Spleen (tissue), 7 donors: ENCODE results near the gene DCBLD2.

Source experiments
- POLR2A ChIP-seq, 3 donors: fragments of 450-650 bp; IDR thresholded peaks; one replicate each; pipeline ENCODE4 v1.5.1; 2017; ENCODE audit warnings: antibody characterized with exemption in 3 of 3, mild to moderate bottlenecking in 1 of 3
- POLR2AphosphoS5 ChIP-seq, 3 donors: sonication (generic); formaldehyde crosslinking; IDR thresholded peaks; one replicate each; pipeline ENCODE4 v1.5.1; 2017; ENCODE audit warnings: antibody characterized with exemption in 3 of 3
- TF ChIP-seq, protein P1 (sequence below), 11 experiments: fragments of 200-600 bp in 7 of 11; fragments of 450-650 bp in 4 of 11; sonication (generic) in 4 of 11; IDR thresholded peaks in 8 of 11; conservative IDR thresholded peaks in 3 of 11; 1 replicate in 7 of 11; 2 replicates in 4 of 11; pipeline versions ENCODE4 v1.4.0 to v1.8.0; 2016 to 2021; ENCODE audit warnings: antibody characterized with exemption in 11 of 11, inconsistent platforms in 4 of 11, mild to moderate bottlenecking in 1 of 11
- donor health status: DM: no; HTN: no; CAD: no; lungs with moderate emphysema.
- donor health status: DM: no; HTN: no; CAD: no.
- donor health status: DM: no; HTN: no; CAD: no.

DNA sequence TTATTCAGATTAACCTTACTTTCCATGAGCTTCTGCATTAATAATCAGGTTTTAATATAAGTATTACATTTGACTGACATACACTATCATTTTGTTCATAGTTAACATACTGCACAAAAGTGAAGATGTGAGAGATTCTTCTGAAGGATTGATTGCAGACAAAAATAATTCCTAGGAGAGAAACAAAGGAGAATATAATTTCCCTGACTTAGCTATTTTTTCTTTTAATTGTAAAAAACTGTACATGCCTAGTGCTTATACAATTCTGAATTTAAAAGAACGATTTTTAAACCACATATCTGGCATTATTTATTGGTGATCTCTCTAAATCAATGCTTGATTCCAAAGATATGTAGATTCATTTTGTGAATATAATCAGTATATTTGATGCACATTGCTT, 11.0 kb upstream of the DCBLD2 start:
- TF ChIP-seq, protein P1, sequence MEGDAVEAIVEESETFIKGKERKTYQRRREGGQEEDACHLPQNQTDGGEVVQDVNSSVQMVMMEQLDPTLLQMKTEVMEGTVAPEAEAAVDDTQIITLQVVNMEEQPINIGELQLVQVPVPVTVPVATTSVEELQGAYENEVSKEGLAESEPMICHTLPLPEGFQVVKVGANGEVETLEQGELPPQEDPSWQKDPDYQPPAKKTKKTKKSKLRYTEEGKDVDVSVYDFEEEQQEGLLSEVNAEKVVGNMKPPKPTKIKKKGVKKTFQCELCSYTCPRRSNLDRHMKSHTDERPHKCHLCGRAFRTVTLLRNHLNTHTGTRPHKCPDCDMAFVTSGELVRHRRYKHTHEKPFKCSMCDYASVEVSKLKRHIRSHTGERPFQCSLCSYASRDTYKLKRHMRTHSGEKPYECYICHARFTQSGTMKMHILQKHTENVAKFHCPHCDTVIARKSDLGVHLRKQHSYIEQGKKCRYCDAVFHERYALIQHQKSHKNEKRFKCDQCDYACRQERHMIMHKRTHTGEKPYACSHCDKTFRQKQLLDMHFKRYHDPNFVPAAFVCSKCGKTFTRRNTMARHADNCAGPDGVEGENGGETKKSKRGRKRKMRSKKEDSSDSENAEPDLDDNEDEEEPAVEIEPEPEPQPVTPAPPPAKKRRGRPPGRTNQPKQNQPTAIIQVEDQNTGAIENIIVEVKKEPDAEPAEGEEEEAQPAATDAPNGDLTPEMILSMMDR (IDR thresholded peaks at IDR 0.05 in 8 of 11, conservative IDR thresholded peaks at IDR 0.05 in 3 of 11): no peak
- TF ChIP-seq POLR2AphosphoS5 (IDR thresholded peaks at IDR 0.05) (no peak), POLR2A (IDR thresholded peaks at IDR 0.05) (no peak)
